ENCODE measurements around the gene VKORC1.
A peak's percentile ranks its signal among the peaks of the same experiment; 100 is the strongest.

Gene VKORC1

DNA sequence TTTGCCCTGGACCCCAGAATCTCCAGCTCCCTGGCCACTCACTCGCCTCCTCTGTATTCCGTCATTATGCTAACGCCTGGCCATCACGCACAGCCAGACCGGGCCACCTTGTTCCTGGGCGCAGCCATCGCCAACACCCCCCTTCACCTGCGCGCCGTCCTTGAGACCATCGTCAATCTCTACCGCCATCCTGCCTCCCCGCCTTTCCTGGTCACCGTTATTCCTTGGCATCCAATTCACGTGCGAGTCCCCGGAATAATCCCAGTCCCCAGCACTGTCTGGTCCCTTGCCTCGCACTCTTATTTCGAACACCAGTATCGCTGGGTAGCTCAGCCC, 541 bp downstream of the VKORC1 start:
- Histone ChIP-seq H3K4me2 (ENCODE audit: low read length) (peak overlapping the region; percentile 87), H3K36me3 (ENCODE audit: control insufficient read depth, insufficient read depth, low read length) (no peaks in the 10 kb centered on the region), H3K9me3 (ENCODE audit: control insufficient read depth, low read length) (no peaks in the 10 kb centered on the region), H2AFZ (peak overlapping the region; percentile 94), H3K79me2 (no peaks in the 10 kb centered on the region), H3K4me3 (ENCODE audit: low read depth, low read length) (peak overlapping the region; percentile 76), H3K27ac (peak overlapping the region; percentile 65), H3K9ac (no peak overlapping the region), H3K27me3 (ENCODE audit: control insufficient read depth, insufficient read depth, low read length) (no peaks in the 10 kb centered on the region), H3K4me1 (no peaks in the 10 kb centered on the region)
- TF ChIP-seq, protein P1, sequence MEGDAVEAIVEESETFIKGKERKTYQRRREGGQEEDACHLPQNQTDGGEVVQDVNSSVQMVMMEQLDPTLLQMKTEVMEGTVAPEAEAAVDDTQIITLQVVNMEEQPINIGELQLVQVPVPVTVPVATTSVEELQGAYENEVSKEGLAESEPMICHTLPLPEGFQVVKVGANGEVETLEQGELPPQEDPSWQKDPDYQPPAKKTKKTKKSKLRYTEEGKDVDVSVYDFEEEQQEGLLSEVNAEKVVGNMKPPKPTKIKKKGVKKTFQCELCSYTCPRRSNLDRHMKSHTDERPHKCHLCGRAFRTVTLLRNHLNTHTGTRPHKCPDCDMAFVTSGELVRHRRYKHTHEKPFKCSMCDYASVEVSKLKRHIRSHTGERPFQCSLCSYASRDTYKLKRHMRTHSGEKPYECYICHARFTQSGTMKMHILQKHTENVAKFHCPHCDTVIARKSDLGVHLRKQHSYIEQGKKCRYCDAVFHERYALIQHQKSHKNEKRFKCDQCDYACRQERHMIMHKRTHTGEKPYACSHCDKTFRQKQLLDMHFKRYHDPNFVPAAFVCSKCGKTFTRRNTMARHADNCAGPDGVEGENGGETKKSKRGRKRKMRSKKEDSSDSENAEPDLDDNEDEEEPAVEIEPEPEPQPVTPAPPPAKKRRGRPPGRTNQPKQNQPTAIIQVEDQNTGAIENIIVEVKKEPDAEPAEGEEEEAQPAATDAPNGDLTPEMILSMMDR (IDR thresholded peaks at IDR 0.05), result no peak

DNA sequence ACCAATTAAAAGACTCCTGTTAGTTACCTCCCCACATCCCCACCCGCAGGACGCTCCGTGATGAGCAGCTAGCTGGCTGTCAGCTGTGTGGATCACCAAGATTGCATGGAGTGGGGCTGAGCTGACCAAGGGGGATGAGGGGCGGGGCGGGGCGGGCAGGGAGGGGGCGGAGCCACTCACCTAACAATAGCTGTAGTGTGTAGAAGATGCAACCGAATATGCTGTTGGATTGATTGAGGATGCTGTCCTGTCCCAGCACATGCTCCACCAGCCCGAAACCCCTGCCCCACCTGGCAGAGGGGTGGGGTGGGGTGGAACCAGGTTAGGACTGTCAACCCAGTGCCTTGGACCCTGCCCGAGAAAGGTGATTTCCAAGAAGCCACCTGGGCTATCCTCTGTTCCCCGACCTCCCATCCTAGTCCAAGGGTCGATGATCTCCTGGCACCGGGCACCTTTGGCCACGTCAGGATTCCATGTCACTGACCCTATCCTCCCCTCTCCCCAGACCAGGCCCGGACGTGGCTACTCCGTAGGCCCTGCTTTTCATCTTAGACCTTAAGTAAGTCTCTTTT, 1.4 kb downstream of the VKORC1 start:
- H3K36me3 ChIP-seq (ENCODE audit: control insufficient read depth, insufficient read depth, low read length), result no peaks in the 10 kb centered on the region
- no peaks in the 10 kb centered on the region for H3K27me3 ChIP-seq (ENCODE audit: control insufficient read depth, insufficient read depth, low read length)
- no peaks in the 10 kb centered on the region for H3K4me1 ChIP-seq
- TF ChIP-seq, protein P1 (IDR thresholded peaks at IDR 0.05), result no peak
- H3K27ac ChIP-seq, result no peak overlapping the region
- no peak overlapping the region for H2AFZ ChIP-seq
- H3K79me2 ChIP-seq, result no peaks in the 10 kb centered on the region
- no peak overlapping the region for H3K9ac ChIP-seq
- H3K4me2 ChIP-seq (ENCODE audit: low read length), result no peak overlapping the region
- peak overlapping the region; percentile 76 for H3K4me3 ChIP-seq (ENCODE audit: low read depth, low read length)
- no peaks in the 10 kb centered on the region for H3K9me3 ChIP-seq (ENCODE audit: control insufficient read depth, low read length)

DNA sequence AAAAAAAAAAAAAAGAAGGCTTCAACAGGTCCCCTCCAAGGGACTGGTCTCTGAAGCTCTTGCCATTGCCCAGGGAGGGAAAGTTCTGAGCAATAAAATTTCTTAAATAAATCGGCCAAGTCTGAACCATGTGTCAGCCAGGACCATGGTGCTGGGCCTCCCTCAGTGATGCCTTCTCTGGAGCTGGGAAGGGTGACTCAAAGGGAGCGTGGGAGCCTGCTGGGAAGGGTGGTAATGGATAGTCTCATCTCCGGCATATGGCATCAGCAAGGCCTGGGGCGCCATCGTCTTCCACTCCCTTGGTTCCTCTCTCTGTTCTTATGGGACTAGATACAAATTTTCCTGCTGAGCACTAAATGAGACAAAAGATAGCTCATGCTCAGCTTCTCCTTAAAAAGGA, 2.3 kb downstream of the VKORC1 start:
- no peaks in the 10 kb centered on the region for H3K36me3 ChIP-seq (ENCODE audit: control insufficient read depth, insufficient read depth, low read length)
- no peaks in the 10 kb centered on the region for H3K9me3 ChIP-seq (ENCODE audit: control insufficient read depth, low read length)
- no peak overlapping the region for H3K4me2 ChIP-seq (ENCODE audit: low read length)
- H2AFZ ChIP-seq, result no peak overlapping the region
- no peaks in the 10 kb centered on the region for H3K4me1 ChIP-seq
- H3K4me3 ChIP-seq (ENCODE audit: low read depth, low read length), result no peak overlapping the region
- H3K27ac ChIP-seq, result no peak overlapping the region
- no peaks in the 10 kb centered on the region for H3K27me3 ChIP-seq (ENCODE audit: control insufficient read depth, insufficient read depth, low read length)
- H3K79me2 ChIP-seq, result no peaks in the 10 kb centered on the region
- H3K9ac ChIP-seq, result no peak overlapping the region
- TF ChIP-seq, protein P1 (IDR thresholded peaks at IDR 0.05), result no peak

DNA sequence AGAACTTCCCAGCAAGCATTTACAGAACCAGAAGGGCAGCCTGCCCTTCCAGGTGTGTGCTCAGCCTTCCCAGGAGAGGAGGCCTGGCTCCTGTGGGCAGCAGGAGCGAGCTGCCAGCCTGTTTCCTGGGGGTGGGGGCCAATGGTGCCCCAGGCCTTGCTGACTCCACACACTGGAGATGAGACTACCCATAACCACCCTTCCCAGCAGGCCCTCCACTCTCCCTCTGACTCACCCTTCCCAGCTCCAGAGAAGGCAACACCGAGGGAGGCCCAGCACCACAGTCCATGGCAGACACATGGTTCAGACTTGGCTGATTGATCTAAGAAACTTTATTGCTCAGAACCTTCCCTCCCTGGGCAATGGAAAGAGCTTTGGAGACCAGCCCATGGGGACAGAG, 4.1 kb downstream of the VKORC1 start:
- TF ChIP-seq, protein P1 (IDR thresholded peaks at IDR 0.05), result no peak
- no peak overlapping the region for H3K4me2 ChIP-seq (ENCODE audit: low read length)

DNA sequence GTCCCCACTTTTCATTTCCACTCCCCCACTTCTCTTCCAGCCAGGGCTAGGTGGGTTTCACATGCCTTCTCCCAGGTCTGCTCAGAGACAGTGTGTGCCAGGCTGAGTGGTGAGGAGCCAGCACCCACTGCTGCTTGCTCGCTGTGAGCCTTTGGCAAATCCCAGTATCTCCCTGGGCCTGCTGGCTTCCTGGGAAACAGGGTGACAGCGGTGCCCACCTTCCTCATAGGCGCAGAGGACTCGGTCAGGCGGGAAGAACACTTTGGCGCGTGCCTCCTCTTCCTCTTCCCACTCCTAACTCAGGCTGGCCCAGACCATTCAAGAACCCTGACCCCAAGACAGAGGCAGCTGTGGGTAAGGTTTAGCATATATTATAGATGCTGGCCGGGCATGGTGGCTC, 5.4 kb downstream of the VKORC1 start:
- Histone ChIP-seq H3K9ac (no peak overlapping the region), H3K27me3 (ENCODE audit: control insufficient read depth, insufficient read depth, low read length) (no peaks in the 10 kb centered on the region), H3K27ac (no peak overlapping the region), H3K4me3 (ENCODE audit: low read depth, low read length) (no peak overlapping the region), H3K4me1 (no peaks in the 10 kb centered on the region), H2AFZ (no peak overlapping the region), H3K4me2 (ENCODE audit: low read length) (no peak overlapping the region), H3K9me3 (ENCODE audit: control insufficient read depth, low read length) (no peaks in the 10 kb centered on the region), H3K79me2 (no peaks in the 10 kb centered on the region), H3K36me3 (ENCODE audit: control insufficient read depth, insufficient read depth, low read length) (no peaks in the 10 kb centered on the region)
- TF ChIP-seq, protein P1 (IDR thresholded peaks at IDR 0.05), result no peak

More for the DNA sequence above, 4.1 kb downstream of the VKORC1 start:
- Histone ChIP-seq H3K9ac (no peak overlapping the region), H3K4me1 (no peaks in the 10 kb centered on the region), H3K36me3 (ENCODE audit: control insufficient read depth, insufficient read depth, low read length) (no peaks in the 10 kb centered on the region), H3K9me3 (ENCODE audit: control insufficient read depth, low read length) (no peaks in the 10 kb centered on the region), H3K27me3 (ENCODE audit: control insufficient read depth, insufficient read depth, low read length) (no peaks in the 10 kb centered on the region), H3K4me3 (ENCODE audit: low read depth, low read length) (no peak overlapping the region), H3K27ac (no peak overlapping the region), H3K79me2 (no peaks in the 10 kb centered on the region), H2AFZ (no peak overlapping the region)
